MM.1S (cell line): ENCODE measurements around the gene TMEM30B.

Experiments
- DNase-seq: peaks from one replicate; pipeline ENCODE4 v3.0.0-alpha.2; 2015
- H2AFZ ChIP-seq: fragments of 300-600 bp; sonication (generic); 2 replicates; pipeline ENCODE4 v1.6.0; 2016; ENCODE audit warnings: antibody characterized with exemption, low read length
- H3F3A ChIP-seq: fragments of 300-600 bp; sonication (generic); 2 replicates; pipeline ENCODE4 v1.6.1; 2016; ENCODE audit warnings: mild to moderate bottlenecking, antibody characterized with exemption, low read length, moderate library complexity, mixed read lengths; ENCODE audit not compliant: insufficient read depth
- H3K27ac ChIP-seq: fragments of 300-600 bp; sonication (generic); 2 replicates; pipeline ENCODE4 v1.5.1; 2016; ENCODE audit warnings: mild to moderate bottlenecking, low read length
- H3K27me3 ChIP-seq: fragments of 300-600 bp; sonication (generic); replicated peaks from 2 replicates; pipeline ENCODE4 v1.6.0; 2016; ENCODE audit warnings: low read length; ENCODE audit not compliant: insufficient read depth
- H3K36me3 ChIP-seq: fragments of 300-600 bp; sonication (generic); replicated peaks from 2 replicates; pipeline ENCODE4 v1.6.1; 2016; ENCODE audit warnings: mild to moderate bottlenecking, low read length, mixed read lengths; ENCODE audit not compliant: insufficient read depth
- H3K4me1 ChIP-seq: fragments of 300-600 bp; sonication (generic); 2 replicates; pipeline ENCODE4 v1.6.1; 2016; ENCODE audit warnings: low read length, mixed read lengths
- H3K4me2 ChIP-seq: fragments of 300-600 bp; sonication (generic); 2 replicates; pipeline ENCODE4 v1.6.0; 2016; ENCODE audit warnings: low read depth, low read length
- H3K4me3 ChIP-seq: fragments of 300-600 bp; sonication (generic); 2 replicates; pipeline ENCODE4 v1.5.1; 2016; ENCODE audit warnings: low read length, mixed read lengths
- H3K79me2 ChIP-seq: fragments of 300-600 bp; sonication (generic); 2 replicates; pipeline ENCODE4 v1.6.1; 2016; ENCODE audit warnings: mixed run types, low read length, mixed read lengths
- H3K9ac ChIP-seq: fragments of 300-600 bp; sonication (generic); 2 replicates; pipeline ENCODE4 v1.6.1; 2016; ENCODE audit warnings: low read length, mixed read lengths
- H3K9me2 ChIP-seq: fragments of 300-600 bp; sonication (generic); replicated peaks from 2 replicates; pipeline ENCODE4 v1.6.1; 2016; ENCODE audit warnings: mild to moderate bottlenecking, low read length, mixed read lengths; ENCODE audit not compliant: insufficient read depth
- H3K9me3 ChIP-seq: fragments of 300-600 bp; sonication (generic); replicated peaks from 2 replicates; pipeline ENCODE4 v1.6.1; 2016; ENCODE audit warnings: mild to moderate bottlenecking, low read length, mixed read lengths; ENCODE audit not compliant: insufficient read depth
- H4K20me1 ChIP-seq: fragments of 300-600 bp; sonication (generic); 2 replicates; pipeline ENCODE4 v1.6.1; 2016; ENCODE audit warnings: mild to moderate bottlenecking, low read length, moderate library complexity, mixed read lengths; ENCODE audit not compliant: insufficient read depth
- CTCF ChIP-seq: fragments of 300-600 bp; sonication (generic); IDR thresholded peaks from 2 replicates; pipeline ENCODE4 v1.5.1; 2016; ENCODE audit warnings: antibody characterized with exemption, low read length, mixed read lengths
- EZH2 ChIP-seq: fragments of 300-600 bp; sonication (generic); optimal IDR thresholded peaks from 2 replicates; pipeline ENCODE3; 2017; ENCODE audit warnings: low read depth, mild to moderate bottlenecking, antibody characterized with exemption, low read length, mixed read lengths
- EZH2phosphoT487 ChIP-seq: fragments of 300-600 bp; sonication (generic); IDR thresholded peaks from 2 replicates; pipeline ENCODE4 v1.6.1; 2018; ENCODE audit warnings: antibody characterized with exemption, low read length

TMEM30B gene

GRCh38 chr14:61227884-61228591 is 53.1 kb downstream of the TMEM30B start:
- Histone ChIP-seq H3K4me1 (no peaks in the 10 kb centered on the region), H3K4me3 (no peak overlapping the region), H3K36me3 (no peaks in the 10 kb centered on the region), H3K27me3 (no peaks in the 10 kb centered on the region), H3K9ac (no peak overlapping the region), H3K27ac (no peak overlapping the region), H4K20me1 (no peaks in the 10 kb centered on the region), H3K79me2 (no peaks in the 10 kb centered on the region), H3K9me2 (no peaks in the 10 kb centered on the region), H3K4me2 (no peak overlapping the region), H3K9me3 (no peaks in the 10 kb centered on the region), H3F3A (no peaks in the 10 kb centered on the region), H2AFZ (no peak overlapping the region)
- TF ChIP-seq EZH2 (no peak), EZH2phosphoT487 (no peak), CTCF (no peak)
- no peak for DNase-seq
